Dermis blood vessel endothelial cell (primary cell): ENCODE measurements around the gene PLEKHD1. TPM values are rescaled to one million over a fixed set of nuclear protein-coding genes. Genes with fewer than 3 reads are reported as not detected.

Source experiments
- DNase-seq: peaks from one replicate; pipeline ENCODE4 v3.0.0; 2010
- total RNA-seq: library from RNA; depleted of rRNA; stranded (reverse); fragments of >200 nt; gene quantifications from 2 replicates; pipeline ENCODE4 v1.2.3, GENCODE V29; 2014

PLEKHD1 gene
- total RNA-seq, 1 donor from 2014 or later: not detected

DNA sequence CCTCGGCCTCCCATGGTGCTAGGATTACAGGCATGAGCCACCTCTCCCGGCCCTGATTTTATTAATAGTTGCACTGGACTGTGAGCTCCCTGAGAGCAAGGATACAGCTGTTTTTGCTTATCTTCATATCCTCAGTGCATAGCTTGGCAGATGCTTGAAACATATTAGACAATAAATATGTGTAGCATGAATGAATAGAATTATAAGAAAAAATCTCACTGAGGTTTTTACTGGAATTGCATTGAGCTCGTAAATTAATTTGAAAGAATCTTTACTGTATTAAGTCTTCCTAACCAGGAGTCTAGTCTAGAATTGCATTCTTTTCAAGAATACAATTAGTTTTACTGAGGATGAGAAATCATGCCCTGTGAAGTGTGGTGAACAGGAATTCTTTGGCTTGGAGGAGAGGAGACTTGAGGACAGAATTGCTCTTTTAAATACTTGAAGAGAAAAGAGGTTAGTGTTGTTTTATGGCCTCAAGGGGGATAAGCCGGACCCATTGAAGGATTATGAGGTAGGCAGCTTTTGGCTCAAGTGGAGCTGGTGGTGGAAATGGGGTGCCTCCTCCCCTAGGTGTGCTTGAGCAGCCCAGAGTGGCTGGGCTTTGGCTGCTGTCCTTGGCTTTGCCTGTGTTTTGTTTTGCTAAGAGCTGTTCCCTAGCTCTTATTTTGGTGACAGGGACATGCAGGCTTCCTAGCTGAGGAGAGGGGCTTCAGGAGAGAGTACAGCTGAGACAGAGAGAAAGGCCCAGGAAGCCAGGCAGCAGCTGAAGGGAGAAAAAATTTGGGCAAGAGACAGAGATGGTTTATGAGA is 34.0 kb downstream of the PLEKHD1 start:
- DNase-seq: no peak

DNA sequence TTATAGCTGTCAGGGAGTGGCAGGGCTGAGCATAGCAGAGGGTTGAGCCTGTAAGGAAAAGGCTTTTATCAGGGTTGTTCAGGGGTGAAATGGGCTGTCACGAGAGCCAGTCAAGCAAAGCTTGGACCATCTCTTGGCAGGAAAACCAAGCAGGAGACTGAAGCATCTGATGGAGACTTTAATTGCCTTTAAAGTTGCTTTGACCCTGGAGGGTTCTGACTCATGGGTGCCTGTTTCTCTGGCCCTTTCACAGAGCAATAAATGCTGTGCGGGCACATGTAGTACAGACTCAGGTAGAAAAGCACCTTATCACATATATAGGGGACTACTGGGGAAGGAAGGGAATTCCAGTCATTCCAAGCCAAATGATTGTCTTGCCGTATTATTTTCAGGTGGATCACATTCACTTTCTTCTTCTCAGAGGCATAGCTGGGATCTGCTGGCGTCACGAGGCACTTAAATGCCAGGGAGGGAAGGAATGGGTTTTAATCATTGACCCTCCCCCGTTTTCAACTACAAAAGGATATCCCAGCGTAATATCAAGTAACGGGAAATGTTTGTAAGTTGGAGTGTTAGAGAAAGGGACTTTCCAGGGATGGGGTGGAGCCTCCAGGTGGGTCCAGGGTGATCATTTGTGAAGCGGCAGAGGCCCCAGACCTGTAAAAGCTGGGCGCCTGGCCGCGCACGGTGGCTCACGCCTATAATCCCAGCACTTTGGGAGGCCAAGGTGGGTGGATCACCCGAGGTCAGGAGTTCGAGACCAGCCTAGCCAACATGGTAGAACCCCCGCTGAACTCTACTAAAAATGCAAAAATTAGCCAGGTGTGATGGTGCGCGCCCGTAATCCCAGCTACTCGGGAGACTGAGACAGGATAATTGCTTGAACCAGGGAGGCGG is 34.9 kb downstream of the PLEKHD1 start:
- no peak for DNase-seq

DNA sequence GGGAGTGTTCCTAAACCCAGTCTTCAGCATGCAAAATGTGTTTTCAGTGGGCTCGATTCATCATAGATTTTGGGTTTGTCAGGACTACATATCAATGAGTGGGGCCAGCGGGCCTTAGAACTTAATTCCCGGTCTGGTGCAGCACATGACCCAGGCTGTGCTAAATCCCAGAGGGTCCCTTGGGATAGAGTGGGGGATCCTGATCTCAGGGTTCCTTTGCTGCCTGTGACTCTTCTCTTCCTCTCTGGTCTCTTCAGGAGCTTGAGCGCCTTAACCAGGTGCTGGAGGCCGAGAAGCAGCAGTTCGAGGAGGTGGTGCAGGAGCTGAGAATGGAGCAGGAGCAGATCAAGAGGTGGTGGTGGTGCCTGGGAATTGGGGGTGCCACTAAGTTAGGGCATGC is 37.5 kb downstream of the PLEKHD1 start:
- DNase-seq: no peak

DNA sequence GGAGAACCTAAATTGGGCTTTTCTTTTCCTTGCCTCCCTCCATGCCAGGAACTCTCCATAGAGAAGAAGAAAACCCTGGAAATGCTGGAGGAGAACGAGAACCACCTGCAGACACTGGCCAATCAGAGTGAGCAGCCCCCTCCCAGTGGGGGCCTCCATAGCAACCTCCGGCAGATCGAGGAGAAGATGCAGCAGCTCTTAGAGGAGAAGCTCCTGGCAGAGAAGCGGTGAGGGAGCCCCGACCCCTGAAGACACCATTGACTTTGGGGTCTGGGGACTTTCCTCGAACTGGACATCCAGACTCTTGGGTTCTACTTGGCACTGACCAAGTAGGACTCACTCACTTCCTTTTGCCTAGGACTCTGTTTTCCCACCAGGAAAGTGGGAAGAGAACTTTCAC is 41.4 kb downstream of the PLEKHD1 start:
- no peak for DNase-seq

DNA sequence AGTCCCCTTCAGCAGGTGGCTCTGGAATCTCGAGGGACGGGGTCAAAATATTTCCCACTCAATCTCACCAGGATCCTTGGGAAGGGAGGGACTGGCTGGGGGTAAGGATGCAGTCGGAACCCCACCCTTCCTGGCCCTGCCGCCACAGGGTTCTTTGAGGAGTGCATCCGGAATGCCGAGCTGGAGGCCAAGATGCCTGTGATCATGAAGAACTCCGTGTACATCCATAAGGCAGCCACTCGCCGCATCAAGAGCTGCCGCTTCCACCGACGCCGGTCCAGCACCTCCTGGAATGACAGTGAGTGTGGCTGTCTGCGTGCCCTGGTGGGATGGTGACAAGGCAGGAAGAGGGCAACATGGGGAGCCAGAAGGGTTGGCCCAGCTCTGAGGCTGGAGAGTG is 43.1 kb downstream of the PLEKHD1 start:
- no peak for DNase-seq

DNA sequence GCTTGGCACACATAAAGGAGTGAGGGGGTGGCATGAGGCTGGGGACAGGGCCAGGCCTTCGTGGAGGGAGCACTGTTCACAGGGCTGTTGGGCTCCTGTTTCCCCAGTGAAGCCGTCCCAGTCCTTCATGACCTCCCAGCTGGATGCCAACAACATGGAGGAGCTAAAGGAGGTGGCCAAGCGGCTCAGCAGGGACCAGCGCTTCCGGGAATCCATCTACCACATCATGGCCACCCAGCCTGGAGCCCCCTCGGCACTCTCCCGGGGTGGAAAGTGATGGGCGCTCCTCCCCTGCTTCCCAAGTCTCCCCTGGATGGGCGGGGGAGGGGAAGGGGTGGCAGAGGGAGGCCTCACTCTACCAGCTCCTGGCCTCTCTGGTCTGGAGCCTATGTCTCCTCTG is 43.6 kb downstream of the PLEKHD1 start:
- no peak for DNase-seq

DNA sequence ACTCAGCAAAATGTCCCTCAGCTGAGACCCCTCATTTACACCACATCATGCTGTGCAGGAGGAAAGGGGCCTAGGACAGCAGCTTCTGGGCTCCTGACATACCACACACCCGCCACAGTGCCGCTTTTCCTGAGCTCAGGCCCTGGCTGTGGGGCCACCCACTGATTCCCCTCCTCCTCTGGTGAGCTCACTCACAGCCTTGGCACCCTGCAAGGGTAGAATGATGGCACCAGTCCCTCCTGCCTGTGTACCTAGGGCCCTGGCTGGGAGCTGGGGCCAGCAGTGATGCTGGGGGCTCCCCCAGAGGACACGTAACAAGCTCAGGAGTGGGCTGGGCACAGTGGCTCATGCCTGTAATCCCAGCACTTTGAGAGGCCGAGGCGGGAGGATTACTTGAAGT is 44.4 kb downstream of the PLEKHD1 start:
- DNase-seq: no peak

DNA sequence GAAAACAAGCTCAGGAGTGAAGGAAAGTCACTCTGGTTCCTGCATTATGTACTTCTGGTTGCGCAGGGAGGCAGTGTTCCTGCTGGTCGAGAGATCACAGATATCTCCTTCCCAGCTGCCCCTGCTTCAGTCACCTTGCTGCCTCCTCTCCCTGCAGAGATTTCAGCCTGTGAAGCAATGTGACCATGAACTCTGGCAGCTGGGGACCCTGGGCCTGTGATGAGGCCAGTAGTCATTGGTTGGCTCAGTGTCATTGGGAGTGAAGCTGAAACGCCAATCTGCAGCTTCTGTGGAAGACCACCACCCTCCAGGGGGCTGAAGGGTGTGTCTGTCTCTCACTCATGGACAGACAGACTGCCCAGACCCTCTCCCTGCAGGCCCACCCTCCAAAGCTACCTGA is 45.0 kb downstream of the PLEKHD1 start:
- DNase-seq: no peak

DNA sequence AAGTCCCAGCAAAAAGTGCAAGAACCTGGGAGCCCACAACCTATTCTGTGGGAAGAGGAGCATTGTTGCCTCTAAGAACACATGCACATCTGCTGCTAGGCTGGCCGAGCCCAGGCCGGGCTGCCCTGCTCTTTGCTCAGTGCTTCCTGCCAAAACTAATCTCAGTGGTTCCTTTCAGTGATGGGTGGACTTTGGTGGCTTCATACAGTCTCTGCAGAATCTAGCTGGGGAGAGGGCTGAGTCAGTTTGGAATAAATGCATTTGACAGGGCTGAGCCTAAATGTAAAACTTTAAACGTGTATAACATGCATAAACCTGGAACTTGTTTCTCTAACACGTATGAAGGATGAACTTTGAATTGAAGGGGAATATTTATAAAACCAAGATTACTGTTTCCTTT is 45.6 kb downstream of the PLEKHD1 start:
- DNase-seq: no peak

DNA sequence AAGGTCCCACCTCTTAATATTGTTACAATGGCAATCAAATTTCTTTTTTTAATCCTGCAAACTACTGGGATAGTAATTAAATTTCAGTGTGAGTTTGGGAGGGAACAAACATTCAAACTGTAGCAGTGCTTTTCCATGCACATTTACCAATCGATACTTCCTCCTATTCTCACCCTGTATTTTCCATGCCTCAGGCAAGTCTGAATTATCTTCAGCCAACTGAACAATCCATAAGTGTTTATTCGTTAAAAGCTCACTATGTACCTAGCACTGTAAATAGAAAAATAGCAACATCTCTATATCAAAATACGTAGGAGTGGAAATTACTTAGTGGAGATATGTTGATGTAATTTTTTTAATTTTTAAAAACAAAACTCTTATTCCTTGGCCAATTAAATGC is 46.6 kb downstream of the PLEKHD1 start:
- DNase-seq: no peak

DNA sequence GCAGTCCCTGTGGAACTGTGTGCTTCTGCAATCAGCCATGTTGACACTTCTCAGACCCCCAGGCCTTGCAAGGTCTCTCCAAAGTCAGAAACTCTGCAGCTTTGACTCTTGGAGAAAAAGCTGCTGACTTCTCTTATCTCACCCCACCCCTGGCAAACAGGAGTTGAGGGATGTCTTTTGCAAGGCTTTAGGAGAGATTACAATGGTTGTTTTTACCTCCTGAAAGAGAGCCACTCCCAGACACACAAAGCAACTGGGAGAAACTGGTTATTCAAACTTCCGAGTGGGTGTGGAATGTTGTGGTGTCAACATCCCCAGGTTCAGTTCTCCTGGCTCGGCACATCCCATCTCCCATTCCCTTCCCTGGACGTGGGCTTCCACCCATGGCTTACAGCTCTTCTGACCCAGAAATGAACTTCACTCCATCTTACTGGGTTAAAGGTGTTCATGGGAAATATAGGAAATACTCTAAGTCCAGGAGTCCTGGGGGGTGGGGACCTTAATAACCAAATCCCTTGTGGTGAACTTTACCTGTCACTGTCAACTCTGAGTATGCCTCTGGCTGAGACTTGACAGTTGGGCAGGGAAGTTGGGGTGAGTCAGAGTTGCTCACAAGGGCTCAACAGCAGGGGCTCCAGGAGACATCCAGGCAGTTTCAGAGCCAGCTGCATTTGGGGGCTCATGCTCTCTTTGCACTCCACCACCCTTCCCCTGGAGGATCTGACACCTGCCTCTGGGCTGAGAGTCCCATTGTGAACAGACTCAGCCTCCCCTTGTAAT is 48.2 kb downstream of the PLEKHD1 start:
- DNase-seq: no peak

DNA sequence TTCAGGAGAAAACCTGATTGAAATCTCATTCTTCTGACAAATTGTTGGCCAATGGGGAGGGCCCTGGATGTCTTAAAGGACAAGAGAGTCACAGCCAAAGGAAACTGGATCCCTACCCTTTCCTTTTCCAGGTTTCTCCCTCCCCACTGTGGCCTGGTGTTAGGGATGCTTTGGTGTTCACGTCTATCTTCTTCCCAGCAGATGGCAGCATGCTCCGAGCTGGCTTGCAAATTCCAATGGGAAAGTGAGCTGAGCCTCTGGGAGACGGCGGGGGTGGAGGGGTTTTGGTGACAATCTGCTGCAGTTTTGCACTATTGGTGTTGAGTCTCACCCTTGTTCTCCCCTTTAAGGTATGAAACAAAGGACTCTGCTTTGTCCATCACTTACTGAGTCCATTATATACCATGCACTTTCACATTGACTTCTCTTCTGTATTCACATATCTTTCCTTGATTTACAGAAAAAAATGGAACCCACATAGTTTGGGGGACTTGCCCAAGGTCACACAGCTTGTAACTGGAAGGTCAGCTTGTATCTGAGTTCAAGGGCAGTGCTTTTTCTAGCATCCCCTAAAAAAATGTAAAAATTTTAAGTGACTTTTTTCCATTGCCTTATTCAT is 50.8 kb downstream of the PLEKHD1 start:
- DNase-seq: peak; percentile 70

DNA sequence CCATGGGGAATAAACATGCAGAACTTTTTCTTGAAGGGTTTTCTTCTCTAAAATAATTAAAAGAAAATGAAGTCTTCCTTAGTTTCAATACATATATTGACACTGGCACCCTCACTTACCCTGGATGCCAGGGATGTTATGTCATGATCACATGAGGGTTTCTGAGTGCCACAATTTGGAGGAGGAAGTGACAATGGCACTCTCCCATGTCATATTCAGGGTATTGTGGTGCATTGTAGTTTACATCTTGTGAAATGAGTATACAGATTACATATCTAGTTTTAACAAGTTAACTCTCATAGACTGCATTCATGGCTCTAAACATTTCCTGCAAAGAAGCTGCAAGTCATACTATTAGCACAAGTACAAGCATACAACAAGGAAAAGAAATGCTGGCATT is 52.4 kb downstream of the PLEKHD1 start:
- DNase-seq: no peak

DNA sequence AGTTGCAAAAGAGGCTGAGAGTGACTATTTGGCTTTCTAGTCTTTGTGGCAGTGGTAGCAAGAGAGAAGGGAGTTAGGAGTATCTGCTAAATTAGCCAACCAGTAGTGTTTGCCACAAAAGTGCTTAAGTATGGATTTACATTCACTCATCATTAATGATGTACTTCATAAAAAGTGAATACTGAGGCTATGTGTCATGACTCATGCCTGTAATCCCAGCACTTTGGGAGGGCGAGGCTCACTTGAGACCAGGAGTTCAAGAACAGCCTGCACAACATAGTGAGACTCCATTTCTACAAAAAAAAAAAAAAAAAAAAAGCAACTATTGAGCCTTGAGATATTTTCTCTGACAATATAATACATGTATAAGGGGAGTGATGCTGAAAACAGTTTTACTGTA is 53.4 kb downstream of the PLEKHD1 start:
- no peak for DNase-seq

DNA sequence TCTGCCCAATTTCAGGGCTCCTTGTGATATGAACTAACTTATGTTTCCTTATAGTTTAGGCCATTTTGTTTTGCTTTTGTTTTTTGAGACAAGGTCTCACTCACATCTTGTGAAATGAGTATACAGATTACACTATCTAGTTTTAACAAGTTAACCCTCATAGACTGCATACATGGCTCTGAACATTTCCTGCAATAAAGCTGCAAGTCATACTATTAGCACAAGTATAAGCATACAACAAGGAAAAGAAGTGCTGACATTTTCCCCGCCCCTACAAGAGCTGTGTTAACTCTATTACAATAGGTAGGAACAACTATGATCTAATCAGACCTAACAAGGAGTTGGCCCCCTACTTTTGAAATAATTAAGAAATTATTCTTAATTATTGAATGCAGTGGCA is 54.2 kb downstream of the PLEKHD1 start:
- no peak for DNase-seq

DNA sequence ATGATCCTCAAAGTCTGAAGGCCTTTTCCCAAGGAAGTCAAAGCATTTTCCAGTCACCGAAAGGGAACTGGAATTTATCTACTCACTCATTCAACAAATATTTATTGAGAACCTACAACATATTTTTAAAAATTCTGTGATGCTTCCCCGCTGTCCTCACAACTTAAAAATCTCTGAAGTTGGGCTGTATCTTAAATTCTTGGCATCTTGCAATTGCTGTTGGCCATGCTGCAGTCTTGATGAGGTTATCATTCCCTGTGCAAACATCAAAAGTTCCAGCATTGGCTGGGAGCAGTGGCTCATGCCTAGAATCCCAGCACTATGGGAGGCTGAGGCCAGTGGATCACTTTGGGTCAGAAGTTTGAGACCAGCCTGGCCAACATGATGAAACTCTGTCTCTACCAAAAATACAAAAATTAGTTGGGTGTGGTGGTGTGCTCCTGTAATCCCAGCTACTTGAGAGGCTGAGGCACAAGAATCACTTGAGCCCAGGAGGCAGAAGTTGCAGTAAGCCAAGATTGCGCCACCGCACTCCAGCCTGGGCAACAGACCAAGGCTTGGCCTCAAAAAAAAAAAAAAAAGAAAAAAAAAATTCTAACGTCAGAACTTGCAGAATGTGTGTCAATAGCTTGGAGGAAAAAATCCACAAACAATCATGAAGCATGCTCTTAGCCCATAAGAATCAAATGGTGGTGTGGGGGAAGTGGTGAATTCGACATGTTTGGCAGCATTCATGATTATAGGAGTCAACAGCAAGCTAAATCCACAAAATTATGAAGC is 55.3 kb downstream of the PLEKHD1 start:
- no peak for DNase-seq

DNA sequence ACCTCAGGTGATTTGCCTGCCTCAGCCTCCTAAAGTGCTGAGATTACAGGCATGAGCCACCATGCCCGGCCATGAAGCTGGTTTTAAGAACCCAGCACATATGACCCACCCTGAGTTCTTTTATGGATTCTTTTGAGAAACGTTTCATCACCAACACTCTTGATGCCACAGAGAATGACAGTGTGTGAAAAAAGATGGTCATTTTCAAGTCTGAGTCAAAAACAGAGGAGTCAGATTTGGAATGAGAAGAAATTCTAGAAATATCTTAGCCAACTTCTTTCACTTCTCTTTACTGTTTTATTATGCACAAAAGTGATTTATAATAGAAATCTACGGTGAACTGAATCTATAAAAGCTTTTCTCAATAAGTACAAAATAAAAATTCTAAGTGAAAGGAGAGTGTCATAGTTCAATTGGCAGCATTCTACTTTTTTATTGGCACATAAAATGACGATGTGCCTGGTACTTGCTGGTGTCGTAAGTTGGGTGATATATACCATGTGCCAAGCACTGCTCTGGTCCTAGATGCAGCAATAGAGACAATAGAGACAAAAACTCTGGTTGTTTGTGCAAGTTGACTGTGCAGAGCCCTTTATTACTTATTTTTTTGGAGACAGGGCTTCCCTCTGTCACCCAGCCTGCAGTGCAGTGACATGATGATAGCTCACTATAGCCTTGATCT is 56.3 kb downstream of the PLEKHD1 start:
- no peak for DNase-seq

DNA sequence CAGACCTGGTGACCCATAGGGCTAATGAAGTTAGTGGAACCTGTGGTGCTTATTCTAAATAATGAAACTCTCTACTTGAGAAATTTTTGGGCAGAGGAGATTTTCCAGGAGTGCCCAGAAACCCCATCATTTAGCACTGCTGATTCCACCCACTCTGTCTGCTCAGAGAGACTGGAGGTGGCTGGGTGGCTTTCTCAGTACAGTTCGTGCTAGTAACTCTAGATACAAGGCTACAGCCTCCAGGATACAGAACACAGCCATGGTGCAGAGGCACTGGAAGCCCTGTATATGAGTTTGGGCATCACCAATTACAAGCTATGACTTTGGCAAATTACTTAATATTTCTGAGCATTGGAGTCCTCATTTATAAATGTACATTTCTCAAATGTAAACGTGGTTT is 57.8 kb downstream of the PLEKHD1 start:
- DNase-seq: no peak

DNA sequence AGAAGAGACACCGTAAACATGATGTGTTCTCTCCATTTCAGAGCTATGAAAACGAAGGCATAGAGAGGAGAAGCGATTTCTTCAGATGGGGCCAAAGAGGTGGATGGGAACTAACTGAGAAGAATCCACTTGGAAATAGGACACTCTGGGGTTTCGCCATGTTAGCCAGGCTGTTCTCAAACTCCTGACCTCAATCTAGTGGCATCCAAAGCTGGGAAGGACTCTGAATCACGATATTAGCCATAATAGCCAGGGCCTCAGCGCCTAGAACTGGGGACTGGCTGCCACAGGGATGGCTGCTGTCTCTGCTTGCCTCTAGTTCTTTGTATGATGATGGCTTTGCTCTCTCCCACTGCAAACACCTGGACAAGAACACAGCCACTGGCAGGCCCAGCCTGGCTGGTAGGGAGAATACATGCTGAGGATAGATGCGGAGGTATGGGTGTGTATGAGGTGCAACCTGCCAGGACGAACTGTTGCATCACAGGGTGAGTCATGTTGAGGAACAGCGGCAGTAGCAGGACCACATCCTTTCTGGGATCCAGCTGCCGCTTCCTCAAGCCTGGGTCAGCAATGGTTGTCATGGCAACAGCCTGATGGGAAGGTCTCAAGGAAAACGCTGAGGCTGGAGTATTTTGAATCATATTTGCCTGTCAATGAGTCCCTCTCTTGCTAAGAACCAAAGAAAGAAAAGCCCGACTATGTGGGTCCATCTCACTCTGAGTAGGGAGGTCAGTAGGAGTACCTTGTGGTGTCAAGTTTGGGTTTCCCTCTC is 59.0 kb downstream of the PLEKHD1 start:
- DNase-seq: peak; percentile 78

DNA sequence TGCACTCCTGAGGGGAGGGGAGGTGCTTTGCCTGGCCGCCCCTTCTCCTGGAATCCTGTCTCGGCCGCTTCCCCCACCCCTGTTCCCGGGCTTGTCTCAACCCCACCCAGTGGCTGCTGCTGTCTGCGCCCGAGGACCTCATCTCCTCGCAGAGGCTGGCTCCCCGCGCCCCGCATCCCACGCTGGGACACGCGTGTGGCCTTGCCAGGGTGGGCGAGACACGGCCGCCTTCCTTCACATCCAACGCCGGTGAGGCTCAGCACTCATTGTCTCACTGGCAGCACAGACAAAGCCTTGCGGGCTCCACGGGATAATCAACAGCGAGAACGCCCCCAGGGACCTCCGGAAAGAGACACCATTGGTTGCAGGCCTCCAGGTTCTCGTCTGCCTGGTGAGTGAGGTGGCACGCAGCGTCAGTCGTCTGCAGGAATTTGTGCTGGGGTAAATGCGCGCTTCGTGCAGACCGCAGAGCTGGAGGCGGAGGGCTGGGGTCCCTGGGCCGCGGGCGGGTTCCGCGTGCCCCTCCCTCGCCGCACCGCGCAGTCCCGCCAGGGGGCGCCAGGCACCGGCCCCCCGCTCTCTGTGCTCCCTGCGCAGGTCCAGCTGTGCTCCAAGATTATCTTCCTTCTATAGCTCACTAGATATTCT is 63.3 kb downstream of the PLEKHD1 start:
- DNase-seq: peak; percentile 34
